Fibroblast of lung (primary cell): ENCODE results near the gene SMIM20. TPM values are rescaled to one million over a fixed set of nuclear protein-coding genes. Genes with fewer than 3 reads are reported as not detected.

Experiments used
- DNase-seq, 2 donors: peaks; one replicate each; pipeline versions ENCODE4 v3.0.0 to v3.0.0-alpha.2; 2010; ENCODE audit warnings: low read depth in 2 of 2
- H2AFZ ChIP-seq: 2 replicates; pipeline ENCODE4 v1.5.1; 2012; ENCODE audit warnings: low read length, control low read depth, inconsistent platforms
- H3K27ac ChIP-seq: 2 replicates; pipeline ENCODE4 v1.5.1; 2011; ENCODE audit warnings: low read length, control low read depth; ENCODE audit not compliant: insufficient read depth
- H3K27me3 ChIP-seq: 2 replicates; pipeline ENCODE4 v1.5.1; 2011; ENCODE audit warnings: mild to moderate bottlenecking, low read length; ENCODE audit not compliant: control insufficient read depth, insufficient read depth
- H3K36me3 ChIP-seq: 2 replicates; pipeline ENCODE4 v1.5.1; 2011; ENCODE audit warnings: low read length; ENCODE audit not compliant: control insufficient read depth, insufficient read depth
- H3K4me1 ChIP-seq: 2 replicates; pipeline ENCODE4 v1.5.1; 2011; ENCODE audit warnings: low read length; ENCODE audit not compliant: control insufficient read depth, insufficient read depth; ENCODE audit errors: extremely low read depth
- H3K4me2 ChIP-seq: 2 replicates; pipeline ENCODE4 v1.5.1; 2011; ENCODE audit warnings: low read length, control low read depth; ENCODE audit not compliant: insufficient read depth; ENCODE audit errors: extremely low read depth
- H3K4me3 ChIP-seq, 4 experiments: fragments of 200-600 bp in 1 of 4; sonication (generic) in 1 of 4; replicated peaks in 1 of 4; 2 replicates each; pipeline ENCODE4 v1.5.1; 2011 to 2016; ENCODE audit warnings: low read length in 4 of 4, low read depth in 3 of 4, mild to moderate bottlenecking in 3 of 4, control low read depth in 2 of 4, inconsistent platforms in 1 of 4, mixed read lengths in 1 of 4; ENCODE audit not compliant: insufficient read depth in 1 of 4; ENCODE audit errors: control extremely low read depth in 1 of 4
- H3K79me2 ChIP-seq: 2 replicates; pipeline ENCODE4 v1.5.1; 2012; ENCODE audit warnings: mild to moderate bottlenecking, low read length, inconsistent platforms; ENCODE audit not compliant: control insufficient read depth, insufficient read depth
- H3K9ac ChIP-seq: 2 replicates; pipeline ENCODE4 v1.5.1; 2011; ENCODE audit warnings: mild to moderate bottlenecking, low read length, control low read depth; ENCODE audit not compliant: insufficient read depth
- H3K9me3 ChIP-seq: 2 replicates; pipeline ENCODE4 v1.5.1; 2012; ENCODE audit warnings: low read depth, low read length; ENCODE audit not compliant: control insufficient read depth, insufficient read depth
- H4K20me1 ChIP-seq: 2 replicates; pipeline ENCODE4 v1.5.1; 2011; ENCODE audit warnings: low read length; ENCODE audit not compliant: control insufficient read depth, insufficient read depth; ENCODE audit errors: extremely low read depth
- EZH2 ChIP-seq: IDR thresholded peaks from 2 replicates; pipeline ENCODE4 v1.5.1; 2012; ENCODE audit warnings: low read length, control low read depth, mild to moderate bottlenecking; ENCODE audit errors: missing control alignments
- polyA plus RNA-seq, 2 donors: library from polyadenylated mRNA; depleted of rRNA in 1 of 2; stranded (reverse) in 1 of 2; unstranded in 1 of 2; fragments of >200 nt; gene quantifications; 2 replicates each; pipeline ENCODE4 v1.2.1, GENCODE V29; 2011 to 2012; ENCODE audit warnings: missing spikeins in 1 of 2
- total RNA-seq: library from RNA; depleted of rRNA; stranded (reverse); fragments of >200 nt; gene quantifications from 2 replicates; pipeline ENCODE4 v1.2.1, GENCODE V29; 2014
- TF ChIP-seq, protein P1 (sequence below), 2 donors: IDR thresholded peaks in 1 of 2; conservative IDR thresholded peaks in 1 of 2; 1 replicate in 1 of 2; 2 replicates in 1 of 2; pipeline ENCODE4 v1.5.1; 2011 to 2012; ENCODE audit warnings: low read length in 2 of 2, control low read depth in 1 of 2, inconsistent platforms in 1 of 2, low read depth in 1 of 2, mild to moderate bottlenecking in 1 of 2

The SMIM20 gene
- total and polyA plus RNA-seq, 2 donors (not counting 1 experiment from before 2014, with no cell fraction given): 34.9 to 48.7 TPM

DNA sequence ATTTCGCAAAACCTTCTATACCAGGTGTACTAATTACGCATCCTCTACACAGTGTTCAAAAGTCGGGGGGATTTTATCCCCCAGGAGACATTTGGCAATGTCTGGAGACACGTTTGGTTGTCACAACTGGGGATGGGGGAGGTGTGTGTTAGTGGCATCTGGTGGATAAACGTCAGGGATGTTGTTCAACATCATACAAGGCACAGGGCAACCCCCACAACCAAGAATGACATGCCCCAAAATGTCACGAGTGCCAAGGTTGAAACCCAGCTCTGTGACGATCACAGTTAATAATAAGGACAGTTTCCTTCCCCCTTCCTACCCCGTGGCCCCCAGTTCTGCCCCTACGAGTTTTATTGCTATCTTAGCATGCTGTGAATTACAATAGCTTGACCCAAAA lies 35.3 kb upstream of the SMIM20 start:
- Histone ChIP-seq H3K27ac (no peak overlapping the region), H3K27me3 (no peaks in the 10 kb centered on the region), H3K4me2 (no peak overlapping the region), H3K4me1 (peaks cover under 1% of the 10 kb centered on the region), H3K9me3 (no peaks in the 10 kb centered on the region), H2AFZ (no peak overlapping the region), H3K36me3 (no peaks in the 10 kb centered on the region), H3K9ac (no peak overlapping the region), H3K4me3 (no peak overlapping the region), H3K79me2 (no peaks in the 10 kb centered on the region), H4K20me1 (no peaks in the 10 kb centered on the region)
- TF ChIP-seq, protein P1, sequence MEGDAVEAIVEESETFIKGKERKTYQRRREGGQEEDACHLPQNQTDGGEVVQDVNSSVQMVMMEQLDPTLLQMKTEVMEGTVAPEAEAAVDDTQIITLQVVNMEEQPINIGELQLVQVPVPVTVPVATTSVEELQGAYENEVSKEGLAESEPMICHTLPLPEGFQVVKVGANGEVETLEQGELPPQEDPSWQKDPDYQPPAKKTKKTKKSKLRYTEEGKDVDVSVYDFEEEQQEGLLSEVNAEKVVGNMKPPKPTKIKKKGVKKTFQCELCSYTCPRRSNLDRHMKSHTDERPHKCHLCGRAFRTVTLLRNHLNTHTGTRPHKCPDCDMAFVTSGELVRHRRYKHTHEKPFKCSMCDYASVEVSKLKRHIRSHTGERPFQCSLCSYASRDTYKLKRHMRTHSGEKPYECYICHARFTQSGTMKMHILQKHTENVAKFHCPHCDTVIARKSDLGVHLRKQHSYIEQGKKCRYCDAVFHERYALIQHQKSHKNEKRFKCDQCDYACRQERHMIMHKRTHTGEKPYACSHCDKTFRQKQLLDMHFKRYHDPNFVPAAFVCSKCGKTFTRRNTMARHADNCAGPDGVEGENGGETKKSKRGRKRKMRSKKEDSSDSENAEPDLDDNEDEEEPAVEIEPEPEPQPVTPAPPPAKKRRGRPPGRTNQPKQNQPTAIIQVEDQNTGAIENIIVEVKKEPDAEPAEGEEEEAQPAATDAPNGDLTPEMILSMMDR (conservative IDR thresholded peaks at IDR 0.05 in 1 of 2, IDR thresholded peaks at IDR 0.05 in 1 of 2; ENCODE audit: low read depth in 1 of 2, low read length in 2 of 2): no peak
- no peak for TF ChIP-seq EZH2
- no peak for DNase-seq

DNA sequence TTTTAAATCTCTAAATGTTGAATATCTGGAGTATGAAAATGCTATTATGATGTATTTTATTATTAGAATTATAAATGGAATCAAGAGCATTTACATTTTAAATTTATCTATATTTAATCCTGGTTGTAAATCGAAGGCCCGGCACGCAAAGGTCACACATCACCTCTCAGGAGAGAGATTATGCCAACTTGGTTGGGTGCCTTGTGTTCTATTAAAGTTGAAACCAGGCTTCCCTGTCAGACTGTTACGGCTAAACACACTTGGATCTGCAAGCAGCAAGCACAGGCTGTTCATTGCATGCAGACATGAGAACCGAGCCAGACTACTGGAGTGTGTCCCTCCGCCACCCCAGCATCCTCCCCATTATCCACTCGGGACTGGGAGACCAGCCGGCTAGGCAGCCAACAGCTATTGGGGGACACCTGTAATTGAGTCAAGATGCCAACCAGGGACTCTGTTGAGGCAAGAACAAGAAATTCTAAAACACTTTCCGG lies 34.9 kb upstream of the SMIM20 start:
- Histone ChIP-seq H3K4me2 (no peak overlapping the region), H4K20me1 (no peaks in the 10 kb centered on the region), H3K9ac (no peak overlapping the region), H2AFZ (no peak overlapping the region), H3K27me3 (no peaks in the 10 kb centered on the region), H3K4me1 (peaks cover 5% of the 10 kb centered on the region), H3K4me3 (no peak overlapping the region), H3K27ac (no peak overlapping the region), H3K36me3 (no peaks in the 10 kb centered on the region), H3K9me3 (no peaks in the 10 kb centered on the region), H3K79me2 (no peaks in the 10 kb centered on the region)
- no peak for DNase-seq
- TF ChIP-seq, protein P1 (conservative IDR thresholded peaks at IDR 0.05 in 1 of 2, IDR thresholded peaks at IDR 0.05 in 1 of 2; ENCODE audit: low read depth in 1 of 2, low read length in 2 of 2): no peak

GRCh38 chr4:25879587-25879986 lies 34.4 kb upstream of the SMIM20 start:
- Histone ChIP-seq H3K36me3 (no peaks in the 10 kb centered on the region), H3K9ac (no peak overlapping the region), H2AFZ (no peak overlapping the region), H3K27me3 (no peaks in the 10 kb centered on the region), H3K9me3 (no peaks in the 10 kb centered on the region), H4K20me1 (no peaks in the 10 kb centered on the region), H3K79me2 (no peaks in the 10 kb centered on the region), H3K27ac (no peak overlapping the region), H3K4me1 (peaks cover 5% of the 10 kb centered on the region), H3K4me2 (no peak overlapping the region), H3K4me3 (no peak overlapping the region)
- no peak for DNase-seq
- TF ChIP-seq, protein P1 (conservative IDR thresholded peaks at IDR 0.05 in 1 of 2, IDR thresholded peaks at IDR 0.05 in 1 of 2; ENCODE audit: low read depth in 1 of 2, low read length in 2 of 2): no peak
- no peak for TF ChIP-seq EZH2
